Measurements from ENCODE around the gene MRAS. TPM values are rescaled to one million over a fixed set of nuclear protein-coding genes. Genes with fewer than 3 reads are reported as not detected.

The MRAS gene
- total RNA-seq, 1 experiment from 2014 or later = 2.4 TPM

- no TSS peak for BruUV-seq (replicated peaks)
- intact Hi-C loops (cut with micrococcal nuclease; ENCODE audit: unreplicated experiment) = no loop called here
These were observed 33.6 kb upstream of the MRAS start for GRCh38 chr3:138314751-138315150.

GRCh38 chr3:138317687-138318086, 30.7 kb upstream of the MRAS start:
- ChIA-PET CTCF (no interaction called here), POLR2A (ENCODE audit: unreplicated experiment) (no interaction called here)
- Histone ChIP-seq H3K9me3 (ENCODE audit: insufficient read depth, low read depth) (no peaks in the 10 kb centered on the region), H4K20me1 (ENCODE audit: insufficient read depth) (no peaks in the 10 kb centered on the region), H3K27me3 (ENCODE audit: insufficient read depth, low read depth) (no peaks in the 10 kb centered on the region), H3K27ac (no peak overlapping the region), H3K4me1 (replicated peaks; ENCODE audit: insufficient read depth) (no peaks in the 10 kb centered on the region), H3F3A (ENCODE audit: insufficient read depth, low read depth) (no peaks in the 10 kb centered on the region), H3K4me3 (no peak overlapping the region), H3K4me2 (no peak overlapping the region), H3K9me2 (ENCODE audit: insufficient read depth) (no peaks in the 10 kb centered on the region), H3K79me2 (ENCODE audit: low read depth) (no peaks in the 10 kb centered on the region), H3K36me3 (ENCODE audit: low read depth) (no peaks in the 10 kb centered on the region), H2AFZ (no peak overlapping the region)
- DNase-seq = no peak
- intact Hi-C loops (cut with micrococcal nuclease; ENCODE audit: unreplicated experiment) = no loop called here
- TF ChIP-seq CTCF (conservative IDR thresholded peaks at IDR 0.05) = no peak
- TF ChIP-seq EZH2 (IDR thresholded peaks at IDR 0.05; ENCODE audit: low read depth) = no peak
- no TSS peak for BruUV-seq (replicated peaks)

More at GRCh38 chr3:138314751-138315150, 33.6 kb upstream of the MRAS start:
- no peak overlapping the region for H3K4me2 ChIP-seq
- no peaks in the 10 kb centered on the region for H3K4me1 ChIP-seq (replicated peaks; ENCODE audit: insufficient read depth)
- H4K20me1 ChIP-seq (ENCODE audit: insufficient read depth) = no peaks in the 10 kb centered on the region
- ChIA-PET CTCF (no interaction called here), POLR2A (ENCODE audit: unreplicated experiment) (no interaction called here)
- TF ChIP-seq EZH2 (IDR thresholded peaks at IDR 0.05; ENCODE audit: low read depth) (no peak), CTCF (conservative IDR thresholded peaks at IDR 0.05) (no peak)
- H3K9me3 ChIP-seq (ENCODE audit: insufficient read depth, low read depth) = no peaks in the 10 kb centered on the region
- H3K9me2 ChIP-seq (ENCODE audit: insufficient read depth) = no peaks in the 10 kb centered on the region
- peaks cover 24% of the 10 kb centered on the region for H3K27me3 ChIP-seq (ENCODE audit: insufficient read depth, low read depth)
- H3F3A ChIP-seq (ENCODE audit: insufficient read depth, low read depth) = no peaks in the 10 kb centered on the region
- no peaks in the 10 kb centered on the region for H3K36me3 ChIP-seq (ENCODE audit: low read depth)
- H3K4me3 ChIP-seq = no peak overlapping the region
- H2AFZ ChIP-seq = no peak overlapping the region
- no peak for DNase-seq
- no peak overlapping the region for H3K27ac ChIP-seq
- H3K79me2 ChIP-seq (ENCODE audit: low read depth) = no peaks in the 10 kb centered on the region

GRCh38 chr3:138323971-138324370, 24.4 kb upstream of the MRAS start:
- no peak overlapping the region for H3K4me2 ChIP-seq
- POLR2A ChIA-PET (ENCODE audit: unreplicated experiment) = interaction anchor here (0.5 kb wide), 1 partner anchor 95 kb away, joined by 3 read pairs; no protein-coding TSS in a partner anchor

More at GRCh38 chr3:138323971-138324370, 24.4 kb upstream of the MRAS start:
- TF ChIP-seq CTCF (conservative IDR thresholded peaks at IDR 0.05) = no peak
- TF ChIP-seq EZH2 (IDR thresholded peaks at IDR 0.05; ENCODE audit: low read depth) = no peak
- H3K9me3 ChIP-seq (ENCODE audit: insufficient read depth, low read depth) = no peaks in the 10 kb centered on the region
- no peaks in the 10 kb centered on the region for H3K36me3 ChIP-seq (ENCODE audit: low read depth)
- CTCF ChIA-PET = interaction anchor here (0.6 kb wide), 1 partner anchor 309 kb away, joined by 3 read pairs; no protein-coding TSS in a partner anchor
- no peaks in the 10 kb centered on the region for H3K79me2 ChIP-seq (ENCODE audit: low read depth)
- H3K27me3 ChIP-seq (ENCODE audit: insufficient read depth, low read depth) = no peaks in the 10 kb centered on the region
- H3F3A ChIP-seq (ENCODE audit: insufficient read depth, low read depth) = no peaks in the 10 kb centered on the region
- H2AFZ ChIP-seq = no peak overlapping the region
- BruUV-seq (replicated peaks) = no TSS peak
- H3K4me3 ChIP-seq = no peak overlapping the region
- intact Hi-C loops (cut with micrococcal nuclease; ENCODE audit: unreplicated experiment) = no loop called here
- no peaks in the 10 kb centered on the region for H4K20me1 ChIP-seq (ENCODE audit: insufficient read depth)
- H3K4me1 ChIP-seq (replicated peaks; ENCODE audit: insufficient read depth) = peaks cover 7% of the 10 kb centered on the region
- H3K9me2 ChIP-seq (ENCODE audit: insufficient read depth) = no peaks in the 10 kb centered on the region
- DNase-seq = no peak
- no peak overlapping the region for H3K27ac ChIP-seq
